ENCODE results near the gene TIMM50. TPM values are rescaled to one million over a fixed set of nuclear protein-coding genes. Genes with fewer than 3 reads are reported as not detected.

Gene TIMM50
- polyA plus RNA-seq (2013, experiment 1 of 2): 72.9 TPM
- polyA plus RNA-seq (2013, experiment 2 of 2): 65.8 TPM

DNA sequence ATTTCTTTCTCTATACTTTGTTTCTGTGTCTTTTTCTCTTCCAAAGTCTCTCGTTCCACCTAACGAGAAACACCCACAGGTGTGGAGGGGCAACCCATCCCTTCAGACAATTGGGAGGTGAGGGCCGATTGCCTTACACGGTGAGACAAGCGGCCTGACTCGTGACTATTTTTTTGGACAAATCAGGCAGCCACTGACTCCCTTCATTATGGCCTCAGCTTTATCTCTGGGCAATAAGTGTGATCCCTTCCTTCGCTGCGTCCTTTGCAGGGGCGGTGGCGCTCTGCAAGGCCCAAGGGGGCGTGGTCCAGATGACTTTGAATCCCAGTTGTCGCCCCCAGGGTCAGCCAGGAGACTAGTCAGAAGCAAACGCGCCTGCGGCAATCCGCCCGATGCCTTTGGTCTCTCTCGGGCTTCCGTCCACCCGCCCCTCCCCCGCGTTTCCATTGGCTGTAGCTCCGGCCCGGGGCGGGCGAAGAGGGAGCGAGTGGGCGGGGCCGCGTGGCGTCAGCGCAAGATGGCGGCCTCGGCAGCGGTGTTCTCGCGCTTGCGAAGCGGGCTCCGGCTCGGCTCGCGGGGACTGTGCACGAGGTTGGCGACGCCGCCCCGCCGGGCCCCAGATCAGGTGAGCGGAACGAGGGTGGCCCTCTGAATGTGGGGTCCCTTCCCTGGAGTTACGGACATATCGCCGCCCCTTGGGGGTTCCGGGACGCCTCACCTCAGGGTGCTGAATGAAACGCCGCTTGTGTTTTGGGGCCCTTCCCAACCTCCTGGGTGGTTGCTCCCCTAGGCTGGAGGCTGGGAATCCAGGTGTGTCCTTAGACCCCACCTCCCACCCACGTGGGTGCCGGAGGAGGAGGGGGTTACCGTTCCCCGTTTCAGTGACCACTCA, at the start of gene TIMM50:
TSS of gene TIMM50 (plus strand) at position 502 of the 892 bp plus-strand sequence. CDS start at position 518, 16 bp downstream.
- Histone ChIP-seq H3K4me3 (ENCODE audit: extremely low read depth, insufficient read depth, low read length, poor library complexity, severe bottlenecking) (peak within 1 kb of the TSS; percentile 74), H3K27ac (ENCODE audit: low read depth, low read length, severe bottlenecking) (peak within 1 kb of the TSS; percentile 51), H3K9me3 (ENCODE audit: control insufficient read depth, low read length) (no peaks in the 10 kb centered on the region), H3K36me3 (ENCODE audit: control insufficient read depth, insufficient read depth, low read length) (peaks cover 45% of the 10 kb centered on the region), H3K4me1 (ENCODE audit: control insufficient read depth, insufficient read depth, low read length, poor library complexity, severe bottlenecking) (peaks cover 8% of the 10 kb centered on the region)
- WGBS, 2 experiments (ENCODE audit: insufficient coverage in 2 of 2): 5 to 6% methylated on average over 54 to 58 of the region's 62 CpGs

DNA sequence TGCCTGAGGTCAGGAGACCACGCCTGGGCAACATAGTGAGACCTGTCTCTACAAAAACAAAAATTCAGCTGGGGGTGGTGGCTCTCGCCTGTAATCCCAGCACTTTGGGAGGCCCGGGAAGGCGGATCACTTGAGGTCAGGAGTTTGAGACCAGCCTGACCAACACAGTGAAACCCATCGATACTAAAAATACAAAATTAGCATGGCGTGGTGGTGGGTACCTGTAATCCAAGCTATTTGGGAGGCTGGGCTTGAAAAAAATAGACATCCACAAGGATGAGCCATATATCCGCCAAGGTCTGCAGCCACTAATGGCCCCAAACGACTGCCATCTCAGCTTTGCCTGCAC, 48.0 kb upstream of the TIMM50 start:
- H3K4me3 ChIP-seq (ENCODE audit: extremely low read depth, insufficient read depth, low read length, poor library complexity, severe bottlenecking): no peak overlapping the region
- H3K9me3 ChIP-seq (ENCODE audit: control insufficient read depth, low read length): no peaks in the 10 kb centered on the region
- peaks cover 33% of the 10 kb centered on the region for H3K36me3 ChIP-seq (ENCODE audit: control insufficient read depth, insufficient read depth, low read length)
- WGBS, 2 experiments (ENCODE audit: insufficient coverage in 2 of 2): 94 to 95% methylated on average over 7 of the region's 8 CpGs
- H3K27ac ChIP-seq (ENCODE audit: low read depth, low read length, severe bottlenecking): no peak overlapping the region
- peaks cover 38% of the 10 kb centered on the region for H3K4me1 ChIP-seq (ENCODE audit: control insufficient read depth, insufficient read depth, low read length, poor library complexity, severe bottlenecking)

DNA sequence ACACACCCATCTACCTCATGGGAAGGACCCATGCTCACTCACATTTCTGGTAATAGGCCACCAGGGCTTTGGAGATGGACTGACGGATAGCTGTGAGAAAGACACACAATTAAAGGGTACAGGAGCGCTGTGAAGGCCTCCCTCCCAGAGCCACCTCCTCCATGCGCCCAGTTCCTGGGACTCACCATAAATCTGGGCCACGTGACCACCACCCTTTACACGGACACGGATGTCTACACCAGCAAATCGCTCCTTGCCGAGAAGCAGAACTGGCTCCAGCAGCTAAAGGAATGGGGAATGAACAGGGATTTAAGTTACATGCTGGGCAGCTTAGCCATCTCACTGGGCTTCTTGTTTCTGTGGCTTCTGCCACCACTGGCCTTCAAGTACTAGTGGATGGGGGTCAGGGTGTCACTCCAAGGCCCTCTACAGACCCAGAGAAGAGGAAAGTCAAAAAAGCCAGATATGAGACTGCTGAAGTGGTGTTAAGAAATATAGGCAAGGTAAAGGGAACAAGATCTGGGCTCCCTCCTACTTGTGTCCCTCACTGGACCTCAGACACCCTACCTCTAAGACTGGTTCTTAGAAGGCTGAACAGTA, 47.1 kb upstream of the TIMM50 start:
- H3K4me1 ChIP-seq (ENCODE audit: control insufficient read depth, insufficient read depth, low read length, poor library complexity, severe bottlenecking): peaks cover 30% of the 10 kb centered on the region
- WGBS, 2 experiments (ENCODE audit: insufficient coverage in 2 of 2): 92 to 98% methylated on average over 6 to 7 of the region's 8 CpGs
- H3K36me3 ChIP-seq (ENCODE audit: control insufficient read depth, insufficient read depth, low read length): peaks cover 33% of the 10 kb centered on the region
- no peak overlapping the region for H3K4me3 ChIP-seq (ENCODE audit: extremely low read depth, insufficient read depth, low read length, poor library complexity, severe bottlenecking)
- peak overlapping the region; percentile 49 for H3K27ac ChIP-seq (ENCODE audit: low read depth, low read length, severe bottlenecking)
- no peaks in the 10 kb centered on the region for H3K9me3 ChIP-seq (ENCODE audit: control insufficient read depth, low read length)

DNA sequence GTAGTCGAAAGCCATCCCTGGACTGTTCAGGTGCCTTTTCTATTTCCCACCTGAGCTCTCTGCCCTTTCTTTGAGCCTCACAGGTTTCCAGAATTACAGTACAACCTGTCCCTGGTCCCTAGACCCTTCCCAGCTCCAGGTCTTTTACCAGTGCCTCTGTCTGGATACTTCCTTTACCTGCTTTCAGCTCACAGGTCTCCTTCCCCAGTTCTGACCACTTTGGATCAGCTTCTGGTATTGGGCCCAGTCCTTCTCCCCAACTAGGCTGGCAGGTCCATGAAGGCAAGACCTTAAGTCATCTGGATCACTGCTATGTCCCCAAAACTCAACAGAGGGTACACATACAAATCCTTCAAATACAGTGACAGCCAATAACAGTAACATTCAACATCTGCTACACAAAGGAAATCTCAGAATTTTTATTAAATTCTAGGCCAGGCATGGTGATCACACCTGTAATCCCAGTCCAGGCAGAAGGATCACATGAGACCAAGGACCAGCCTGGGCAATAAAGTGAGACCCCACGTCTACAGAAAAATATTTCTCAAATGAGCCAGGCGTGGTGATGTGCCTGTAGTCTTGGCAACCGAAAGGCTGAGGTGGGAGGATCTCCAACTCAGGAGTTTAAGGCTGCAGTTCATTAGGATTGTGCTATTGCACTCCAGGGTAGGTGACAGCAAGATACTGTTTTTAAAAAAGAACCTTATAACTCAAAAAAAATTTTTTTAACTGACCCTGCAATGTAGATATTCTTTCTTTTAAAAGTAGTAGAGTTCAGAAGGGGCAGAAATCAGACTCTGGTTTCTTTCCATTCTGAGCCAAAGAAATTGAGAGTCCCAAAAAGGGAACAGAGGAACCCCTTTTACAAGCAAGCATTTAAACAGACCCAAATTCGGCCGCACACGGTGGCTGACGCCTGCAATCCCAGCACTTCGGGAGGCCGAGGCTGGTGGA, 46.2 kb upstream of the TIMM50 start:
- peak overlapping the region; percentile 49 for H3K27ac ChIP-seq (ENCODE audit: low read depth, low read length, severe bottlenecking)

DNA sequence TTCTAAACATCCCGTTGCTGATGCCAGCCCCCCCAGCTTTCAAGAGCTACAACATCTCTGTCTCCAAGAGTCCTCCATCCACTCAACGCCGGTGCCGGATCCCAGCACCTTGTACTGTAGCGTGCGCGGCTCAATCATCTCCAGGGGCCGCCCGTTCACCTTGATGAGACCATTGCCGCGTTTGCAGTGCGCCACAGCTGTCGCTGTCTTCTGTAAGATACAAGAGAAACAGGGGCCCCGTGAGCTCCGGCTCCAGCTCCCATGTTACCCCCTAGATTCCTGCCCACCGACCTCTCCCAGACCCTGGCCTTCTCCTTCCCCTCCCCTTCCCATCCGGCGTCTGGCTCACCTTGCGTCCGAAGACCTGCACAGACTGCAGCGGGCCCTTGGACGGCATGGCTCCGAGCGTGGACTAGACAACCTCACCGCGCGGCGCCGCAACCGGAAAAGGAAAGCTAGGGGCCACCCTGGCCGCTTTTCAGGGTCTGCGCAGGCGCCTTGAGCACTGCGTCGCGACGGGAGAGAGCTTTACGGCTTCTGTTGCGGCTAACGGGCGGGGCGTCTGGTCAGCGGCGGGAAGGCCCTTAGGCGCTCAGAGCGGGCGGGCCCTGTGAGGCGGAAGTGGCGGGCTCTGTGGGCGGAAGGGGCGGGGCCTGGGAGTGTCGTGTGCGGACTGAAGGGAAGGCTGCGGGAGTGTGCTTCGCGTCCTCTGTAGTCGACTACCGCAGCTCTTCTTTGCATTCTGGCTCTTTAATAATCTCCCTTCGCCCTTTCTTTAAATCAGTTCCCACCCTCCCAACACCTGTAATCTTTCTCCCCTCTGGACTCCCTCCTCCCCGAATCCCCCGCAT, 44.9 kb upstream of the TIMM50 start, which contains the start of gene RPS16:
TSS of gene RPS16 (minus strand) at position 451 of the 851 bp plus-strand sequence. CDS start at position 397, 54 bp downstream.
- peak within 1 kb of the TSS; percentile 83 for H3K27ac ChIP-seq (ENCODE audit: low read depth, low read length, severe bottlenecking)
- H3K4me3 ChIP-seq (ENCODE audit: extremely low read depth, insufficient read depth, low read length, poor library complexity, severe bottlenecking): peak within 1 kb of the TSS; percentile 100
- H3K9me3 ChIP-seq (ENCODE audit: control insufficient read depth, low read length): no peaks in the 10 kb centered on the region
- WGBS, 2 experiments (ENCODE audit: insufficient coverage in 2 of 2): 0% methylated on average over 53 to 56 of the region's 61 CpGs
- peaks cover 33% of the 10 kb centered on the region for H3K36me3 ChIP-seq (ENCODE audit: control insufficient read depth, insufficient read depth, low read length)
- peaks cover 21% of the 10 kb centered on the region for H3K4me1 ChIP-seq (ENCODE audit: control insufficient read depth, insufficient read depth, low read length, poor library complexity, severe bottlenecking)

More for the DNA sequence above, 46.2 kb upstream of the TIMM50 start:
- Histone ChIP-seq H3K36me3 (ENCODE audit: control insufficient read depth, insufficient read depth, low read length) (peaks cover 33% of the 10 kb centered on the region), H3K9me3 (ENCODE audit: control insufficient read depth, low read length) (no peaks in the 10 kb centered on the region), H3K4me3 (ENCODE audit: extremely low read depth, insufficient read depth, low read length, poor library complexity, severe bottlenecking) (peak overlapping the region; percentile 100), H3K4me1 (ENCODE audit: control insufficient read depth, insufficient read depth, low read length, poor library complexity, severe bottlenecking) (peaks cover 24% of the 10 kb centered on the region)
- WGBS, 2 experiments (ENCODE audit: insufficient coverage in 2 of 2): 56 to 68% methylated on average over 9 to 10 of the region's 10 CpGs

DNA sequence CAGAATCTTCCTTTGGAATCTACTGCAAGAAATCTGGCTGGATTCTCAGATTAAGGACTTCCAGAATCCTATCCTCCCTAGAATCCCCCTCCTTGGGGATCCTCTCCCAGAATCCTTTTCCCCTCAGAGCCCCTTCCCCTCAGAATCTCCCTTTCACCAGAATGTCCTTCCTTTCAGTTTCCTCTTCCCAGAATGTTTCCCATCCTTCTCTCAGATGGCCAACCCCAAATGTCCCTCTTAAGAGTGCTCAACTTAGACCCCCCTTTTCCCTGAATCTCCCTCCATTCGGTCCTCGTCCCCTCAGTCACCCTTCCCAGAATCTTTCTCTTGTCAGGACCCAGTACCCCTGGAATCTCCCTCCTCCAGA, 44.3 kb upstream of the TIMM50 start:
- 8% methylated on average over 2 of the region's 2 CpGs; no CpG with 5 or more reads in 1 of the 2 experiments for WGBS, 2 experiments (ENCODE audit: insufficient coverage in 2 of 2)
- Histone ChIP-seq H3K4me3 (ENCODE audit: extremely low read depth, insufficient read depth, low read length, poor library complexity, severe bottlenecking) (peak overlapping the region; percentile 100), H3K27ac (ENCODE audit: low read depth, low read length, severe bottlenecking) (peak overlapping the region; percentile 83), H3K4me1 (ENCODE audit: control insufficient read depth, insufficient read depth, low read length, poor library complexity, severe bottlenecking) (peaks cover 15% of the 10 kb centered on the region), H3K36me3 (ENCODE audit: control insufficient read depth, insufficient read depth, low read length) (peaks cover 29% of the 10 kb centered on the region), H3K9me3 (ENCODE audit: control insufficient read depth, low read length) (no peaks in the 10 kb centered on the region)

- WGBS, 2 experiments (ENCODE audit: insufficient coverage in 2 of 2): 87 to 94% methylated on average over 3 to 4 of the region's 9 CpGs
- no peak overlapping the region for H3K4me3 ChIP-seq (ENCODE audit: extremely low read depth, insufficient read depth, low read length, poor library complexity, severe bottlenecking)
- H3K36me3 ChIP-seq (ENCODE audit: control insufficient read depth, insufficient read depth, low read length): peaks cover 19% of the 10 kb centered on the region
Observed at GRCh38 chr19:39438270-39438934, 42.2 kb upstream of the TIMM50 start.

GRCh38 chr19:39444598-39445195, 35.9 kb upstream of the TIMM50 start:
- 18 to 33% methylated on average over 8 to 13 of the region's 17 CpGs for WGBS, 2 experiments (ENCODE audit: insufficient coverage in 2 of 2)
- H3K27ac ChIP-seq (ENCODE audit: low read depth, low read length, severe bottlenecking): peak overlapping the region; percentile 83

More at GRCh38 chr19:39438270-39438934, 42.2 kb upstream of the TIMM50 start:
- no peaks in the 10 kb centered on the region for H3K9me3 ChIP-seq (ENCODE audit: control insufficient read depth, low read length)
- H3K4me1 ChIP-seq (ENCODE audit: control insufficient read depth, insufficient read depth, low read length, poor library complexity, severe bottlenecking): peaks cover 14% of the 10 kb centered on the region
- no peak overlapping the region for H3K27ac ChIP-seq (ENCODE audit: low read depth, low read length, severe bottlenecking)

More at GRCh38 chr19:39444598-39445195, 35.9 kb upstream of the TIMM50 start:
- Histone ChIP-seq H3K4me1 (ENCODE audit: control insufficient read depth, insufficient read depth, low read length, poor library complexity, severe bottlenecking) (peaks cover 16% of the 10 kb centered on the region), H3K4me3 (ENCODE audit: extremely low read depth, insufficient read depth, low read length, poor library complexity, severe bottlenecking) (peak overlapping the region; percentile 78), H3K9me3 (ENCODE audit: control insufficient read depth, low read length) (no peaks in the 10 kb centered on the region), H3K36me3 (ENCODE audit: control insufficient read depth, insufficient read depth, low read length) (peaks cover 30% of the 10 kb centered on the region)
